Fibroblast of skin of right quadriceps (primary cell): ENCODE data around the gene PFKP.

Source experiments
- DNase-seq: peaks from one replicate; pipeline ENCODE4 v3.0.0-alpha.2; 2013

PFKP gene

DNA sequence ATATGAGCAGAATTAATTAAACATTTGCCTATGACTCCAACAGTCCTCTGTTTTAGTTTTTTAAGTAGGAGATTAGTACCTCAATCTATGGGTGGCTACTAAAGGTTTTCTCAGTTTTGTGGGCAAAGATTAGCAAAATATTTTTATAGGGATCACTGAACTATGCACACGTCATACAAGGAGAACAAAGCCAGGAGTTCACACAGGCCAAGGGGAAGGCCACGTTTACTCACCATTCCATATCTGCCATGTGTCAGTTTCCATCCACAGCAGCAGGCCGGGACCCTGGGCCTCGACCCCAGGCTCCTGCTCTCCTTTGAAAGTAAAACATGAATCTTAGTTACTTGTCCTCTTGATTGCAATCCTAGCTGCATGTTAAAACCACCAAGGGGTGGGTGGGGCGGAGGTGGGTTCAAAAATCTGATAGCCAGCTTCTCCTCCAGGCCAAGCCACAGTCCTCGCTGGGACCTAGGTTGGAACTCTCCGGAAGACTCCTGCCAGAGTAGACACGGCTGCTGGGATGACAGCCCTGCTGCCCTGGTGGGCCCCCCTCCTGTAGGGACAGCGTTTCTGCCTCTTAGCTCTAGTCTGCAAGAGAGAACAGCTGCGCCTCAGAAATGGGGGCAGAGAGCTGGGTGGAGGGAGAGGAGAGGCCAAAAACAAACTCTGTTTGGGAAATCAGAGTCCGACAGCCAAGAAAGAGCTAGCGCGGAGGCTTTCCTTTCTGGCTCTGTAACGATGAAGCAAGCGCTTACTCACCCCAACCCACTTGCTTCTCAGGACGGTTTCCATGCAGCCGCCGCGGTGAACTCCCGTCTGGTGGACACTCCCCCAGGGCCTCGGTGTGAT, 69.6 kb downstream of the PFKP start:
- DNase-seq, result peak; percentile 45

DNA sequence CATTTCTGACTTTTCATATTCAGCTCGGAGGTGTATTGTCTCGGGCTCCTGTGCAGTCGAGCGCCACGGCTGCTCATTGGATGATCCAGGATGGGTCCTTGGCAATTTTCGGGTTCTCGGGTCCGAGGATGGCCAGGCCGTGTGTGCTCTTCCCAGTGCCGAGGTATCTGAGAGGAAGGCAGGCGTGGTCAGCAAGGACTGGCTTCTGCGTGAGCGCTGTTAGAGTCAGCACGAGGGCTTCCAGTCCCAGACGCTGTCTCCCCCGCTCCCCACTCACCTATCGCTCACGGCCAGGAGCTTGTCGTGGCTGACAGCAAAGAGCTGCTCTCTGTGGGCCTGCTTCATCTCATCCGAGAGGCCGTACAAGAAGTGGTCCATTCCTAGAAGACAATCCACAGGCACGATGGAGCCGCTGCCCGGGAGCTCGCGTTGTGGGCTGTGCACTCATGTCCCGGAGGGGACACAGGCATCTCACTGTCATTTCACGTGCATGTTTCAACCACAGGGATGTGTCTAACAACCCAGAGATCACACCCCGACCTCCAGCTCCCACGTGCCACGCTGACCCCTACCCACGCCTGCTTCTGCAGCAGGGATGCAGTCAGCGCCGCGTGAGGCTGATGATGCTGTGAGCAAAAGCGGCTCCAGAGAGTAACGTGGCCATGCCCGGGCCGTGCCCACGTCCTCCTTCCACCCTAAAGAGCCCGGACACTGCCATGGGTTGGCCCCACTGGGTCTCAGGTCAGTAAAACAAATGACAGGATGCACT, 70.8 kb downstream of the PFKP start:
- no peak for DNase-seq

- no peak for DNase-seq
Measured at GRCh38 chr10:3139216-3139910, 72.0 kb downstream of the PFKP start.

GRCh38 chr10:3140280-3140679, 72.9 kb downstream of the PFKP start:
- DNase-seq, result no peak

GRCh38 chr10:3141351-3142005, 74.1 kb downstream of the PFKP start:
- DNase-seq, result no peak

GRCh38 chr10:3142146-3142875, 75.0 kb downstream of the PFKP start:
- no peak for DNase-seq

DNA sequence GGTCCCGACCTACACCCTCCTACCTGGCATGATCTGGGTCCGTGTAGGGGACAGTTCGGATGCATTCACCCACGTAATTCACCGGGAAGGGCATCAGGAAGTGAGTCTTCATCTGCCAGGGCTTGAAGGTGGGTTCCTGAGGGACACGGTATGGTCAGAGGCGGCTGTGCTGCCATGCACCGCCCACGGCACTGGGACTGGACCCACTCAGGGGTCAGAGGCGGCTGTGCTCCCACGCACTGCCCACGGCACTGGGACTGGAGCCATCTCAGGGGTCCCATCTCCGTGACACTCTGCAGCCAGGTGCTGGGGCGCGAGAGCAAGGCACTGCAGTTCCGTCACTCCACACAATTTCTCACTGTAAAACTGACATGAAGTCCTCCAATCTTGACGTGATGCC, 76.0 kb downstream of the PFKP start:
- DNase-seq, result no peak

DNA sequence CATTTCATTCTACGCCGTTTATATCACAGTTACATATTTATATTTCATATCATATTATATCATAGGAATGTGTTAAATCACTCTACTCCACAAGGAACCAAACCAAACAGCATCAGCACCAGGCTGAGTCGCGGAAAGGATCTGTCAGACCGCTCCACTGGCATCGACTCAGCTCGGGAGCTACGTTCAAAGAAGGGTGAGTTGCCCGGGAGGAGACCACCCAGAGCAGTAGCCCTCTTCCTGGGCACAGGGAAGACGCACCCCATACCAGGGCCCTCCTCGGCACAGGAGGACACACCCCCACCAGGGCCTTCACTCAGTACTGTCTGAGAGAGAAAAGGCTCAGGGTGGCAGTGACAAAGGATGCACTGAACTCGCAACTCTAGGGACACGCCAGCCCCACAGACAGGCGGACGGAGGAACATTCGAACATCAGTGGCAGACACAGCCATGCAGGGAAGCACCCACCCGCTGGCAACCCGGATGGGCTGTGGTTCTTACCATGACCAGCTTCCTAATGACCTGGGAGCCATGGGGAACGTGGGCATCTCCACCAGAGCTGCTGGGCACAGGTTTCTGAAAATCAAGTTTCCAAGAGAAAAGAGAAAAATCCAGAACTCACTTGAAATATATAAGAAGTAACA, 76.6 kb downstream of the PFKP start:
- DNase-seq, result no peak

DNA sequence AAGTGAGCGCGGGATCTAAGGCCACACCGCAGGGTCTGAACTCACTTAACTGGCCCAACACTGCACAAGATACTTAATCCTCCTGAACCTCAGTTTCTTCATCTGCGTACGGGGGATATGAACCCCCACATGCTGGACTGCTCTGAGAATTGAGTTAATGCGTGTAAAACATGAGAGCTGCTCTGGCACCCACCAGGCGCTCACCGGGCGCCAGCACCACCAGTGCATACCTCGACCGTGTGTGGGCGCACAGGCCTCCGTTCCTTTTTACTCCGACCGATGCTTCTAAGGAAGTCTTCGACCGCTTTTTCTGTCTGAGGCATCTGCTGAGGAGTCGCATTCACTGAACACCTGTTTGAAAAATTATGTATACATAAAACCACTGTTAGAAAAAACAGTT, 78.0 kb downstream of the PFKP start:
- DNase-seq, result no peak

DNA sequence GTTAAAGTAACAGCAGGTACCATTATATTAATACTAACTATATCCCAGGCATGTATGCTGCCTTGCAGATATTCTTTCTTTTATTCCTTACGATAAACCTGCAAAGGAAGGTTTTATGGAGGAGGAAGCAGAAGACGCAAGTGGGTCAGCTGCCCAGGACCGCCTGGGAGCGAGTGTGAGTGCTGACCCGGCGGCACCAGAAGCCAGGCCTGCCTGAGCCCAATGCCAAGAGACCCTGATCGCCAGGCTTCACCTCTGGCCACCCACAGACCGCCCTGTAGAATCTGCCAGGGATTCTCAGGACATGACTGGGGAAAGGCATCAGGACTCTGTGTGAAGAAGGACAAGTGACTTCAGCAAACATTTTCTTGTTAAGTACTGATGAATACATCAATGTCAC, 78.9 kb downstream of the PFKP start:
- DNase-seq, result no peak

DNA sequence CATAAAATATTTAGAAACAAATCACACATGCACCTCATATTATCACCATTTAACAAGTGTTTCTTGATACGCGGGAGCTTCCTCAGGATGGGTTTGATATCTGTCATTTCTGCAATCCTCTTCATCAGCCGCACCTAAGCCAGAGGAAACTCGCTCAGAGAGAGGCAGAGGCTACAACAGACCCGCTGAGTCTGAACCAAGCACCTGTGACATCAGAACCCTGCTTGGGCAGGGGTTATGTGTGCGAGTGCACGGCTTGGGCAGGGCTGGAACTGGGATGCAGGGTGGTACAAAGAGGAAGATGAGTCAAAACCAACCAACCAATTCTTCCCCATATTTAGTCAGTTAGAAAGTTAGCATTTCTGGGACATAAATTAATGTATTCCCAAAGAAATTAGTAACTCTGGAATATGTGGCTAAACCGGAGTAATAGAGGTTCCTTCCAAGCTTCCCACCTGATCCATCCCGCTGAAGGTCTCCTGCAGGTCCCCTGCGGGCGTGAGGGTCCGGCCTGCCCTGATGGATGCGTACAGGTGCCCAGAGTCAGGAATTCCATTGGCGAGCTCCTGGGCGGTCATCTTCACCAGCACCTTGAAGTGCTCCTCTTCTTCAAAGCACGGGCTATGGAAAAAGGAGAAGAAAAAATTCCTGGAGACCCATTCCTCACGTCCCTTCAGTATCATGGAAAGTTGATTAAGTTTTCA, 79.9 kb downstream of the PFKP start:
- DNase-seq, result no peak

DNA sequence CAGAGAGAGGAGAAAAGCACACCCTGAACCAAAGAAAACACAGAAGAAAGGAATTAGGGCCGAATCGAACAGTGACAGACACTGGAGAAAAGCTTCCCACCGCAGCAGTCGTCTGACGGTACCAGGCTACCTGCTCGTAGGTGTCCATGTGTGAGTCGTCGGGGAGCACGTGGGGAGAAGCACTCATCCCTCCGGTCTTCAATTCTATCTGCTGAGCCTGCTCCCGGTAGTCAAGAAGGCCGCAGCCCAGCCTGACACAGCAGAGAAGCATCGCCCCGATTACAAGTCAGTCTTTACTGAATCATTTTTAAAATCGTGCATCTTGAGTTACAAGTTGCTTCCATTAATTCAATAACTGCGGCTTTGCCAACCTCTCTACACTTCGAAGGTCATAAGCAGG, 80.7 kb downstream of the PFKP start:
- no peak for DNase-seq

GRCh38 chr10:3148994-3149393, 81.6 kb downstream of the PFKP start:
- DNase-seq, result no peak

DNA sequence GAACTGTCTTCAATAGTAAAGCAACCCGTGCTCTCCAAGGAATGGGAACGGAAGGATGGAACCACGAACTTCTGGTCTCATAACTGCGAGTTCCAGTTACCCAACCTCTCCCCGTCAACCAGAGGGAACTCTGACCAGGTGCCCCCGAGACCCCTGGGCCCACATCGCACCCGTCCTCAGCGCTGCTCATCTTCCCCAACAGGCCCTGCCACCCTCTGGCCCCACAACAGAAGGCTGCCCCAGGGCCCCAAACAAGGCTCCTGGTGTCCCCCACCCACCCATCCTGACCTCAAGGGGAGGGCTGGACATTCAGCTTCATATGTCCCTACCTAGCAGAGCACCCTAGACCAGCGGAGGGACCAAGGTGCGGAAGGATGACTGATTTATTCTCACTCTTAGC, 82.6 kb downstream of the PFKP start:
- DNase-seq, result no peak

DNA sequence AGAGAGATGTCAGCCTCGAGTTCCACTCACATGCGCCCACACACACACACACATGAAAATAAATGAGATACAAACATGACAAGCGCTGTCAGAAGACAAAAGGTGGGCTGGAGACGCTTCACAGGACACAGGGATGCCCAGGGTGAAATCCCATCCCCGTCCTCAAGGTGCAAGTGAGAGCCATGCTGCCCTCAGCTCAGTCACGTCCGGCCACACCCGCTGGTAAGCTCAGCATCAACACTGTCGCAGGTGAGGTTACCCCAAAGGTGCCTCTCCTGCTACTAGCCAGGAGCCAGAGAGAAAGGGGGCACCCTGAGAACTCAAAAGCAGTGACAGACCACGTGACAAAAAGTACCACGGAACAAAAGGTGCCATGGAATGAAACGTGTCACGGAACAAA, 83.0 kb downstream of the PFKP start:
- DNase-seq, result no peak

GRCh38 chr10:3150961-3151360, 83.6 kb downstream of the PFKP start:
- no peak for DNase-seq

DNA sequence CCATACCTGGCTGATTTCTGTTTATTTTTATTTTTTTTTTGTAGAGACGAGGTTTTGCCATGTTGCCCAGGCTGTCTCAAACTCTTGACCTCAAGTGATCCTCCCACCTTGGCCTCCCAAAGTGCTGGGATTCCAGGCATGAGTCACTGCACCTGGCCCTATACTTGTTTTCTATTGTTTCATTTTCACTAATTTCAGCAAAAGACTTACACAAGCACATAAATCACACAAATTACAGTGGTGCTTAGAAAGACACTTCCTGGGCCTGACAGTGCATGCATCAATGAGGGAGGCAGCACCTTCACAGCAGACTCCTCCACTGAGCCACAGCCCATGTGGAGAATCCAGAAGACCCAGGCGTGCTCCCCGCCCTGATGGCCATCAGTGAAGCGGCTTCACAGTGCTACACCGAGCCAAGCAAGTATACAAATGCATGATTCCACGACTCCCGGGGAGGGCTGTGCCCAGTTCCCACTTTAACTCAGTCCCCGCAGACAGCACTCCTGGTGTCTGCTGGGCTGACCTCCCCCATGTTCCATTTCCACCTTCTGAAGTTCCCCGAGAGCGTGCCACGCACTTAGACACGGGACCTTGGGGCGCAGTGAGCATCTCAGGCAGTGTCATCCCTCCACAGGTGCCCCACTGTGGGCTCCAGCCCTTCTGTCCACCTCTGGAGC, 84.7 kb downstream of the PFKP start:
- no peak for DNase-seq

- no peak for DNase-seq
Measured at GRCh38 chr10:3152566-3152935, 85.2 kb downstream of the PFKP start.

- DNase-seq, result no peak
Measured at GRCh38 chr10:3154666-3155065, 87.3 kb downstream of the PFKP start.

DNA sequence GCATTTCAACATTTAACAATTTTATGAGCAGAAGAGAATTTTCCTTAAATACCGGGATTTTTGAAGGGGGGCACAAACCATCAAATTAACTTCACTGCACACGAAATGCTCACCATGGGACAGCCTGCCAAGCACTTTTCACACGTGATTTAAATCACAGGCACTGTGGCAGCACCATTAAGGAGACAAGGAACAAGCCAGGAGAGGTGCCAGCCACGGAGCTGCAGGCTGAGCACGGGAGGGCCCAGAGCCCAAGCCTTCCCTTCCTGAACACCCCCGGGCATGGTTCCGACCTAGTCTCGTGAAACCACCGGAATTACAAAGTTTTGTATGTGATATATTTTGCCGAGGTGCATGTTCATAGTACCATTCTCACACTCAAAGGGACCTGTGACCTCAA, 91.8 kb downstream of the PFKP start:
- no peak for DNase-seq

DNA sequence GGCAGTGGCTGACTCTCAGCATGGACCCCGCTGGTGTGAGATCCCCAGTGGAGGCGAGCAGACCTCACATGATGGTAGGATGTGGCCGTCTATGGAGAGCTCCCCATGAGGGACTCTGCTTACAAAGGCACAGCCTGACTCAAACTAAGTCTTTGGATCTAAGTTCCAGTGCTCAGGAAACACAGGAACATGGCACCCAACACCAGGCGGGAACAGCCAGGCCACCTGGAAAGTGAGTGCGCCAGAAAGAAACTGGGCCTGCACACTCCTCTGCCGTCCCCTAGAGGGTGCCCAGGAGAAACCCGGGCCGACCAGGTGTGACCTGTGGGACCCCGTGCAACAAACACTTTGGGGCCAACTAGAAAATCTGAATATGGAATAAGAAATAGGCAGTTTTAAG, 95.2 kb downstream of the PFKP start:
- no peak for DNase-seq
